Measurements from ENCODE around the gene UHMK1.

DNA sequence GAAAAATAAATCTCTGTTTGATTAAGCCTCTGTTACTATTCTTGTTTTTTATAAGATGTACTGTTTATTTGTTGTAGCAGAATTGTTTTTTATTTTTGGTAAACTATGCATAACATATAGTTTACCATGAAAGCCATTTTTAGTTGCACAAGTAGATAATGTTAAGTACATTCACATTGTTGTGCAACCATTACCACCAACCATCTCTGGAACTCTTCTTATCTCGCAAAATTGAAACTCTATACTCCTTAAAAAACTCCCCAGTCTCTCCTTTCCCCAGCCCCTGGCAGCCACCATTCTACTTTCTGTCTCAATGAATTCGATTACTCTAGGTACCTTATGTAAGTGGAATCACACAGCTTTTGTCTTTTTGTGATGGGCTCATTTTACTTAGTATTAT, 27.4 kb upstream of the UHMK1 start:
- TF ChIP-seq POLR2A (IDR thresholded peaks at IDR 0.05; ENCODE audit: low read depth, low read length), result no peak
- TF ChIP-seq, protein P1, sequence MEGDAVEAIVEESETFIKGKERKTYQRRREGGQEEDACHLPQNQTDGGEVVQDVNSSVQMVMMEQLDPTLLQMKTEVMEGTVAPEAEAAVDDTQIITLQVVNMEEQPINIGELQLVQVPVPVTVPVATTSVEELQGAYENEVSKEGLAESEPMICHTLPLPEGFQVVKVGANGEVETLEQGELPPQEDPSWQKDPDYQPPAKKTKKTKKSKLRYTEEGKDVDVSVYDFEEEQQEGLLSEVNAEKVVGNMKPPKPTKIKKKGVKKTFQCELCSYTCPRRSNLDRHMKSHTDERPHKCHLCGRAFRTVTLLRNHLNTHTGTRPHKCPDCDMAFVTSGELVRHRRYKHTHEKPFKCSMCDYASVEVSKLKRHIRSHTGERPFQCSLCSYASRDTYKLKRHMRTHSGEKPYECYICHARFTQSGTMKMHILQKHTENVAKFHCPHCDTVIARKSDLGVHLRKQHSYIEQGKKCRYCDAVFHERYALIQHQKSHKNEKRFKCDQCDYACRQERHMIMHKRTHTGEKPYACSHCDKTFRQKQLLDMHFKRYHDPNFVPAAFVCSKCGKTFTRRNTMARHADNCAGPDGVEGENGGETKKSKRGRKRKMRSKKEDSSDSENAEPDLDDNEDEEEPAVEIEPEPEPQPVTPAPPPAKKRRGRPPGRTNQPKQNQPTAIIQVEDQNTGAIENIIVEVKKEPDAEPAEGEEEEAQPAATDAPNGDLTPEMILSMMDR (conservative IDR thresholded peaks at IDR 0.05; ENCODE audit: low read depth, low read length), result no peak
- TF ChIP-seq SMC3 (IDR thresholded peaks at IDR 0.05; ENCODE audit: low read depth, low read length), result no peak
- TF ChIP-seq RAD21 (IDR thresholded peaks at IDR 0.05; ENCODE audit: low read length), result no peak
- TF ChIP-seq, protein P2, sequence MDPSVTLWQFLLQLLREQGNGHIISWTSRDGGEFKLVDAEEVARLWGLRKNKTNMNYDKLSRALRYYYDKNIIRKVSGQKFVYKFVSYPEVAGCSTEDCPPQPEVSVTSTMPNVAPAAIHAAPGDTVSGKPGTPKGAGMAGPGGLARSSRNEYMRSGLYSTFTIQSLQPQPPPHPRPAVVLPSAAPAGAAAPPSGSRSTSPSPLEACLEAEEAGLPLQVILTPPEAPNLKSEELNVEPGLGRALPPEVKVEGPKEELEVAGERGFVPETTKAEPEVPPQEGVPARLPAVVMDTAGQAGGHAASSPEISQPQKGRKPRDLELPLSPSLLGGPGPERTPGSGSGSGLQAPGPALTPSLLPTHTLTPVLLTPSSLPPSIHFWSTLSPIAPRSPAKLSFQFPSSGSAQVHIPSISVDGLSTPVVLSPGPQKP (IDR thresholded peaks at IDR 0.05; ENCODE audit: borderline replicate concordance, low read depth, low read length), result no peak
- TF ChIP-seq RFX5 (IDR thresholded peaks at IDR 0.05; ENCODE audit: low read depth, low read length), result no peak
- TF ChIP-seq BHLHE40 (IDR thresholded peaks at IDR 0.05; ENCODE audit: low read depth, low read length), result no peak
- TF ChIP-seq MXI1 (IDR thresholded peaks at IDR 0.05; ENCODE audit: borderline replicate concordance, low read depth, low read length), result no peak
- TF ChIP-seq MAFK (IDR thresholded peaks at IDR 0.05; ENCODE audit: low read depth, low read length), result no peak
- no peak for TF ChIP-seq RCOR1 (IDR thresholded peaks at IDR 0.05; ENCODE audit: insufficient replicate concordance, low read length)

All from IMR-90 (cell line).